Measurements from ENCODE around the gene SCOC. TPM values are rescaled to one million over a fixed set of nuclear protein-coding genes. Genes with fewer than 3 reads are reported as not detected.

SCOC gene
- total and polyA plus RNA-seq, 2 of the 13 experiments (the other 11 are each of a cell fraction or from before 2014, with no cell fraction given) = 43.8 to 65.2 TPM

- TF ChIP-seq ARID4A (CRISPR knock-in tag; IDR thresholded peaks at IDR 0.05; ENCODE audit: borderline replicate concordance) = peak; percentile 88; the same call in 1 of the 2 replicates
- peak; percentile 64; the same call in 1 of the 2 replicates for TF ChIP-seq TEF (CRISPR knock-in tag; IDR thresholded peaks at IDR 0.05)
- no peak for TF ChIP-seq ZBTB40 (IDR thresholded peaks at IDR 0.05)
- peak; percentile 92 for TF ChIP-seq ZBTB40 (CRISPR knock-in tag; IDR thresholded peaks at IDR 0.05)
- TF ChIP-seq ATF1 (CRISPR knock-in tag; IDR thresholded peaks at IDR 0.05) = no peak; the same call in 1 of the 2 replicates
- TF ChIP-seq DZIP1 (CRISPR knock-in tag; IDR thresholded peaks at IDR 0.05) = peak; percentile 85; the same call in 1 of the 2 replicates
- peak; percentile 78 for TF ChIP-seq MED1 (CRISPR knock-in tag; IDR thresholded peaks at IDR 0.05)
- TF ChIP-seq ZNF776 (CRISPR knock-in tag; IDR thresholded peaks at IDR 0.05) = peak; percentile 59; the same call in 1 of the 2 replicates
- TF ChIP-seq PITX1 (CRISPR knock-in tag; IDR thresholded peaks at IDR 0.05) = peak; percentile 12; the same call in 1 of the 2 replicates
Measured at GRCh38 chr4:140373328-140374129, at the start of gene SCOC (continued).
